H1 (cell line): Measurements from ENCODE around the gene SIK2. TPM values are rescaled to one million over a fixed set of nuclear protein-coding genes. Genes with fewer than 3 reads are reported as not detected.

Source experiments
- BACH1 ChIP-seq: IDR thresholded peaks from 2 replicates; pipeline ENCODE4 v1.6.1; 2012; ENCODE audit warnings: low read length, improper control_type of control experiment
- EGR1 ChIP-seq: IDR thresholded peaks from 2 replicates; pipeline ENCODE4 v1.6.1; 2011; ENCODE audit warnings: low read depth, low read length, borderline replicate concordance
- TEAD4 ChIP-seq: IDR thresholded peaks from 2 replicates; pipeline ENCODE4 v1.6.1; 2012; ENCODE audit warnings: low read depth, low read length, inconsistent platforms, mixed read lengths
- USF2 ChIP-seq: IDR thresholded peaks from 2 replicates; pipeline ENCODE4 v1.6.1; 2011; ENCODE audit warnings: low read length, improper control_type of control experiment
- polyA plus RNA-seq, 7 experiments: library from polyadenylated mRNA; depleted of rRNA in 3 of 7; stranded (reverse) in 5 of 7; unstranded in 2 of 7; fragments of >200 nt in 5 of 7; fragments of 200-250 nt in 2 of 7; gene quantifications; 1 replicate in 5 of 7; 2 replicates in 1 of 7; 4 replicates in 1 of 7; pipeline versions ENCODE4 v1.2.1 to v1.2.3, GENCODE V29; 2011 to 2013; ENCODE audit warnings: missing spikeins in 2 of 7, mixed read lengths in 2 of 7
- total RNA-seq: library from RNA; stranded (reverse); fragmentation: NEBNext Ultra II Directional; extraction: Animal tissue kit (Norgen Biotek cat#: 25700); gene quantifications from 2 replicates; pipeline ENCODE4 v1.2.1, GENCODE V29; 2021

SIK2 gene
- total and polyA plus RNA-seq, 2 of the 8 experiments (the other 6 are each of a cell fraction or from before 2014, with no cell fraction given), result 8.8 to 11.2 TPM

- no peak for TF ChIP-seq USF2
- no peak for TF ChIP-seq TEAD4
- no peak for TF ChIP-seq BACH1
- TF ChIP-seq EGR1, result no peak
Observed at GRCh38 chr11:111654601-111655000, 52.4 kb downstream of the SIK2 start (continued).
